B cell (primary cell): ENCODE data around the gene DLGAP4. TPM values are rescaled to one million over a fixed set of nuclear protein-coding genes. Genes with fewer than 3 reads are reported as not detected.
"Not testable (repeated sequence)": the region's sequence is repeated elsewhere in the genome, so short reads cannot be mapped to it uniquely, and the experiment has no call there.

Source experiments
- ATAC-seq: fragments of 200-7000 bp; cut with Tn5 transposase; one replicate; pipeline ENCODE4 v1.10.0; 2021; ENCODE audit warnings: low read depth, mild to moderate bottlenecking, moderate number of reproducible peaks, moderate library complexity
- CTCF ChIA-PET: fragments of 350-600 bp; sonication (Branson Sonifier 250); formaldehyde crosslinking; loops from one replicate; lab custom pipeline; 2021; ENCODE audit warnings: antibody characterized with exemption, inconsistent platforms; lab: Charles Lee
- POLR2A ChIA-PET: fragments of 350-600 bp; sonication (Branson Sonifier 250); formaldehyde crosslinking; loops from one replicate; lab custom pipeline; 2021; ENCODE audit warnings: antibody characterized with exemption; lab: Charles Lee
- DNase-seq: peaks from one replicate; pipeline ENCODE4 v3.0.0; 2013
- H2AFZ ChIP-seq: 2 replicates; pipeline ENCODE4 v1.6.1; 2012; ENCODE audit warnings: mild to moderate bottlenecking, low read depth, low read length; ENCODE audit not compliant: insufficient read depth, poor library complexity, severe bottlenecking
- H3K27ac ChIP-seq, 2 donors: 1 replicate in 1 of 2; 2 replicates in 1 of 2; pipeline ENCODE4 v1.5.1; 2012 to 2013; ENCODE audit warnings: low read length in 2 of 2, mild to moderate bottlenecking in 2 of 2, moderate library complexity in 1 of 2
- H3K27me3 ChIP-seq, 4 experiments: fragments of 200-600 bp in 1 of 4; sonication (generic) in 1 of 4; replicated peaks in 1 of 4; 1 replicate in 2 of 4; 2 replicates in 2 of 4; pipeline versions ENCODE4 v1.6.1 to v1.7.0; 2013 to 2016; ENCODE audit warnings: low read length in 3 of 4, mild to moderate bottlenecking in 2 of 4, mixed read lengths in 1 of 4, moderate library complexity in 1 of 4; ENCODE audit not compliant: insufficient read depth in 4 of 4, control insufficient read depth in 3 of 4; ENCODE audit errors: control extremely low read depth in 1 of 4
- H3K36me3 ChIP-seq, 2 experiments: replicated peaks in 1 of 2; 1 replicate in 1 of 2; 2 replicates in 1 of 2; pipeline versions ENCODE4 v1.6.1 to v1.7.1; 2013; ENCODE audit warnings: low read length in 1 of 2; ENCODE audit not compliant: insufficient read depth in 2 of 2, control insufficient read depth in 1 of 2; ENCODE audit errors: control extremely low read depth in 1 of 2, extremely low read depth in 1 of 2
- H3K4me1 ChIP-seq, 2 donors: fragments of 200-600 bp in 1 of 2; sonication (generic) in 1 of 2; 1 replicate in 1 of 2; 2 replicates in 1 of 2; pipeline versions ENCODE4 v1.5.1 to v1.6.1; 2013 to 2017; ENCODE audit warnings: low read length in 2 of 2; ENCODE audit not compliant: control insufficient read depth in 2 of 2, insufficient read depth in 2 of 2
- H3K4me2 ChIP-seq: replicated peaks from 2 replicates; pipeline ENCODE3; 2012; ENCODE audit warnings: mild to moderate bottlenecking, low read depth, low read length; ENCODE audit not compliant: poor library complexity, severe bottlenecking
- H3K4me3 ChIP-seq, 5 experiments: fragments of 200-600 bp in 1 of 5; sonication (generic) in 1 of 5; 1 replicate in 3 of 5; 2 replicates in 2 of 5; pipeline versions ENCODE4 v1.5.1 to v1.7.0; 2011 to 2016; ENCODE audit warnings: low read length in 4 of 5, mild to moderate bottlenecking in 4 of 5, low read depth in 2 of 5, control low read depth in 1 of 5, moderate library complexity in 1 of 5; ENCODE audit not compliant: insufficient read depth in 1 of 5; ENCODE audit errors: control extremely low read depth in 1 of 5, extremely low read depth in 1 of 5
- H3K79me2 ChIP-seq: fragments of 200-600 bp; sonication (generic); one replicate; pipeline ENCODE4 v1.6.0; 2016; ENCODE audit warnings: low read length; ENCODE audit not compliant: control insufficient read depth, insufficient read depth
- H3K9ac ChIP-seq: fragments of 200-600 bp; sonication (generic); 2 replicates; pipeline ENCODE4 v1.6.1; 2017; ENCODE audit warnings: mild to moderate bottlenecking, low read length, moderate library complexity
- H3K9me3 ChIP-seq, 3 donors: one replicate each; pipeline versions ENCODE4 v1.6.1 to v1.7.1; 2013; ENCODE audit warnings: low read length in 2 of 3; ENCODE audit not compliant: control insufficient read depth in 2 of 3, insufficient read depth in 1 of 3; ENCODE audit errors: control extremely low read depth in 1 of 3
- H4K20me1 ChIP-seq: 2 replicates; pipeline ENCODE4 v1.6.0; 2012; ENCODE audit warnings: mild to moderate bottlenecking, low read length; ENCODE audit not compliant: insufficient read depth, control insufficient read depth, poor library complexity, severe bottlenecking
- H3K27ac Mint-ChIP-seq: one replicate; pipeline ENCODE4 v1.8.0; 2021; ENCODE audit warnings: mixed read lengths
- H3K27me3 Mint-ChIP-seq: one replicate; pipeline ENCODE4 v1.8.0; 2021; ENCODE audit warnings: mixed read lengths
- H3K4me1 Mint-ChIP-seq: one replicate; pipeline ENCODE4 v1.8.0; 2021; ENCODE audit warnings: mixed read lengths
- H3K4me3 Mint-ChIP-seq: one replicate; pipeline ENCODE4 v1.8.0; 2021; ENCODE audit warnings: mixed read lengths
- H3K9me3 Mint-ChIP-seq: one replicate; pipeline ENCODE4 v1.8.0; 2022; ENCODE audit warnings: mixed read lengths; ENCODE audit not compliant: insufficient read depth
- CTCF ChIP-seq: fragments of 200-600 bp; IDR thresholded peaks from one replicate; pipeline ENCODE4 v1.8.0; 2022; ENCODE audit warnings: antibody characterized with exemption, mild to moderate bottlenecking
- EZH2 ChIP-seq: IDR thresholded peaks from 2 replicates; pipeline ENCODE4 v1.6.1; 2012; ENCODE audit warnings: borderline replicate concordance, low read depth, mild to moderate bottlenecking, moderate library complexity, low read length; ENCODE audit not compliant: insufficient read depth, poor library complexity, severe bottlenecking
- WGBS: methylation state at CpG from one replicate; pipeline ENCODE4 v1.1.5; 2013; ENCODE audit warnings: missing lambda C conversion rate; ENCODE audit not compliant: insufficient coverage; 5-methylcytosine and 5-hydroxymethylcytosine counted together
- intact Hi-C: fragments of 100-400 bp; cut with micrococcal nuclease; formaldehyde crosslinking; loops from one replicate; pipeline ENCODE4 v1.10.0; 2022
- polyA plus RNA-seq: library from polyadenylated mRNA; depleted of rRNA; stranded (reverse); fragments of >200 nt; gene quantifications from 2 replicates; pipeline ENCODE4 v1.2.3, GENCODE V29; 2012
- total RNA-seq, 2 donors: library from RNA; stranded (reverse); fragments of 120-200 nt in 1 of 2; gene quantifications; 1 replicate in 1 of 2; 2 replicates in 1 of 2; pipeline versions ENCODE4 v1.2.3 to v1.2.4, GENCODE V29; 2013 to 2022

The DLGAP4 gene
- total and polyA plus RNA-seq, 2 donors (not counting 1 experiment from before 2014, with no cell fraction given): 68.8 to 87.8 TPM

- intact Hi-C loops: no loop called here
- Histone ChIP-seq H3K36me3 (peaks cover 4 to 16% of the 10 kb centered on the region in 2 experiments), H3K79me2 (no peaks in the 10 kb centered on the region), H3K9me3 (no peaks in the 10 kb centered on the region), H2AFZ (no peak overlapping the region), H3K27me3 (no peaks in the 10 kb centered on the region), H3K4me1 (peaks cover 14 to 15% of the 10 kb centered on the region in 2 donors), H3K4me2 (no peak overlapping the region), H3K9ac (no peak overlapping the region), H4K20me1 (no peaks in the 10 kb centered on the region), H3K27ac (no peak overlapping the region), H3K4me3 (no peak overlapping the region)
- H3K27ac Mint-ChIP-seq: no peak overlapping the region
- TF ChIP-seq EZH2 (no peak), CTCF (no peak)
- ChIA-PET CTCF (interaction anchor here (1.1 kb wide), 1 partner anchor 317 kb away, joined by 4 read pairs; no protein-coding TSS in a partner anchor), POLR2A (no interaction called here)
- H3K4me3 Mint-ChIP-seq: no peak overlapping the region
- 90% methylated on average over 2 of the region's 2 CpGs for WGBS
- DNase-seq (no peak), ATAC-seq (no peak)
- no peaks in the 10 kb centered on the region for H3K9me3 Mint-ChIP-seq
- H3K27me3 Mint-ChIP-seq: no peaks in the 10 kb centered on the region
- peaks cover 10% of the 10 kb centered on the region for H3K4me1 Mint-ChIP-seq
These were observed 213.8 kb downstream of the DLGAP4 start for GRCh38 chr20:36519944-36520343.

GRCh38 chr20:36521526-36521925 lies 215.4 kb downstream of the DLGAP4 start:
- no peak overlapping the region for H3K27ac ChIP-seq
- Mint-ChIP-seq H3K4me3 (no peak overlapping the region), H3K27me3 (no peaks in the 10 kb centered on the region), H3K4me1 (peaks cover 10% of the 10 kb centered on the region), H3K27ac (no peak overlapping the region), H3K9me3 (no peaks in the 10 kb centered on the region)
- H3K4me3 ChIP-seq: no peak overlapping the region
- no peak overlapping the region for H2AFZ ChIP-seq
- ATAC-seq: no peak
- DNase-seq: no peak
- peaks cover 4% of the 10 kb centered on the region for H3K79me2 ChIP-seq
- ChIA-PET POLR2A (no interaction called here), CTCF (no interaction called here)
- no peaks in the 10 kb centered on the region for H3K9me3 ChIP-seq
- H3K27me3 ChIP-seq: no peaks in the 10 kb centered on the region
- no peak overlapping the region for H3K9ac ChIP-seq
- intact Hi-C loops: no loop called here
- H3K36me3 ChIP-seq: peaks cover 2 to 23% of the 10 kb centered on the region in 2 experiments
- H4K20me1 ChIP-seq: no peaks in the 10 kb centered on the region
- WGBS: no CpG with 5 or more reads among the region's 1 CpG
- H3K4me2 ChIP-seq: no peak overlapping the region
- TF ChIP-seq EZH2 (no peak), CTCF (no peak)
- peaks cover 14 to 15% of the 10 kb centered on the region in 2 donors for H3K4me1 ChIP-seq

- H3K4me2 ChIP-seq, H3K9ac ChIP-seq, H4K20me1 ChIP-seq, POLR2A ChIA-PET, H3K9me3 ChIP-seq, H3K27me3 ChIP-seq, H3K9me3 Mint-ChIP-seq, H3K4me3 Mint-ChIP-seq, H3K4me3 ChIP-seq, H3K79me2 ChIP-seq, H2AFZ ChIP-seq, ATAC-seq, intact Hi-C loops, DNase-seq, CTCF ChIA-PET, H3K27me3 Mint-ChIP-seq: not testable (repeated sequence)
- Histone ChIP-seq H3K36me3 (peaks cover 2 to 31% of the 10 kb centered on the region in 2 experiments), H3K27ac (peak overlapping the region in 1 of 2 donors; percentile 56), H3K4me1 (peaks cover 14 to 15% of the 10 kb centered on the region in 2 donors)
- WGBS: 100% methylated on average over 5 of the region's 7 CpGs
- Mint-ChIP-seq H3K4me1 (peaks cover 10% of the 10 kb centered on the region), H3K27ac (peak overlapping the region; percentile 11)
These were observed 216.3 kb downstream of the DLGAP4 start for GRCh38 chr20:36522412-36522811.
